ENCODE results near the gene MAP3K4. TPM values are rescaled to one million over a fixed set of nuclear protein-coding genes. Genes with fewer than 3 reads are reported as not detected.

Gene MAP3K4
- total RNA-seq, 1 donor, result 31.1 TPM

- no peak for DNase-seq (ENCODE audit: insufficient read length, low spot score, missing footprints)
- peaks cover 9% of the 10 kb centered on the region for H3K36me3 ChIP-seq (ENCODE audit: insufficient read depth, low read length)
- no peaks in the 10 kb centered on the region for H3K27me3 ChIP-seq (ENCODE audit: insufficient read depth, low read length)
- no peaks in the 10 kb centered on the region for H3K9me3 ChIP-seq (ENCODE audit: low read depth, low read length)
- no peak overlapping the region for H3K4me2 ChIP-seq (ENCODE audit: insufficient read depth, low read length)
- TF ChIP-seq CTCF (IDR thresholded peaks at IDR 0.05; ENCODE audit: extremely low read depth, low read depth, low read length), result no peak
- no peaks in the 10 kb centered on the region for H3K79me2 ChIP-seq (ENCODE audit: insufficient read depth, low read length)
- H4K20me1 ChIP-seq (ENCODE audit: insufficient read depth, low read length), result no peaks in the 10 kb centered on the region
- peaks cover 12% of the 10 kb centered on the region for H3K4me1 ChIP-seq (ENCODE audit: insufficient read depth, low read length)
- H3K4me3 ChIP-seq (ENCODE audit: insufficient read depth, low read length), result no peak overlapping the region
- no peak overlapping the region for H3K27ac ChIP-seq (ENCODE audit: low read depth, low read length)
- no peak overlapping the region for H2AFZ ChIP-seq (ENCODE audit: low read length)
These were observed 147.8 kb downstream of the MAP3K4 start for GRCh38 chr6:161139304-161139765.

- Histone ChIP-seq H3K27ac (ENCODE audit: low read depth, low read length) (peak overlapping the region; percentile 39), H3K36me3 (ENCODE audit: insufficient read depth, low read length) (peaks cover 9% of the 10 kb centered on the region), H2AFZ (ENCODE audit: low read length) (no peak overlapping the region), H3K9me3 (ENCODE audit: low read depth, low read length) (no peaks in the 10 kb centered on the region), H3K79me2 (ENCODE audit: insufficient read depth, low read length) (no peaks in the 10 kb centered on the region), H3K27me3 (ENCODE audit: insufficient read depth, low read length) (no peaks in the 10 kb centered on the region), H4K20me1 (ENCODE audit: insufficient read depth, low read length) (no peaks in the 10 kb centered on the region), H3K4me2 (ENCODE audit: insufficient read depth, low read length) (no peak overlapping the region), H3K4me1 (ENCODE audit: insufficient read depth, low read length) (peaks cover 12% of the 10 kb centered on the region), H3K4me3 (ENCODE audit: insufficient read depth, low read length) (no peak overlapping the region)
- no peak for TF ChIP-seq CTCF (IDR thresholded peaks at IDR 0.05; ENCODE audit: extremely low read depth, low read depth, low read length)
- peak; percentile 77 for DNase-seq (ENCODE audit: insufficient read length, low spot score, missing footprints)
These were observed 148.4 kb downstream of the MAP3K4 start for GRCh38 chr6:161139766-161140553.

GRCh38 chr6:161140554-161140875, 148.9 kb downstream of the MAP3K4 start:
- Histone ChIP-seq H2AFZ (ENCODE audit: low read length) (no peak overlapping the region), H3K4me1 (ENCODE audit: insufficient read depth, low read length) (peaks cover 12% of the 10 kb centered on the region), H3K4me2 (ENCODE audit: insufficient read depth, low read length) (no peak overlapping the region), H3K36me3 (ENCODE audit: insufficient read depth, low read length) (peaks cover 7% of the 10 kb centered on the region), H3K9me3 (ENCODE audit: low read depth, low read length) (no peaks in the 10 kb centered on the region), H3K27ac (ENCODE audit: low read depth, low read length) (peak overlapping the region; percentile 39), H4K20me1 (ENCODE audit: insufficient read depth, low read length) (no peaks in the 10 kb centered on the region), H3K79me2 (ENCODE audit: insufficient read depth, low read length) (no peaks in the 10 kb centered on the region), H3K4me3 (ENCODE audit: insufficient read depth, low read length) (no peak overlapping the region), H3K27me3 (ENCODE audit: insufficient read depth, low read length) (no peaks in the 10 kb centered on the region)
- no peak for DNase-seq (ENCODE audit: insufficient read length, low spot score, missing footprints)
- TF ChIP-seq CTCF (IDR thresholded peaks at IDR 0.05; ENCODE audit: extremely low read depth, low read depth, low read length), result no peak

- DNase-seq (ENCODE audit: insufficient read length, low spot score, missing footprints), result peak; percentile 68
- no peak overlapping the region for H2AFZ ChIP-seq (ENCODE audit: low read length)
These were observed 149.6 kb downstream of the MAP3K4 start for GRCh38 chr6:161141173-161141572.

More at GRCh38 chr6:161141173-161141572, 149.6 kb downstream of the MAP3K4 start:
- Histone ChIP-seq H3K27me3 (ENCODE audit: insufficient read depth, low read length) (no peaks in the 10 kb centered on the region), H3K4me2 (ENCODE audit: insufficient read depth, low read length) (no peak overlapping the region), H3K4me1 (ENCODE audit: insufficient read depth, low read length) (peaks cover 12% of the 10 kb centered on the region), H3K79me2 (ENCODE audit: insufficient read depth, low read length) (no peaks in the 10 kb centered on the region), H4K20me1 (ENCODE audit: insufficient read depth, low read length) (no peaks in the 10 kb centered on the region), H3K36me3 (ENCODE audit: insufficient read depth, low read length) (peaks cover 10% of the 10 kb centered on the region), H3K27ac (ENCODE audit: low read depth, low read length) (peak overlapping the region; percentile 39), H3K4me3 (ENCODE audit: insufficient read depth, low read length) (no peak overlapping the region), H3K9me3 (ENCODE audit: low read depth, low read length) (no peaks in the 10 kb centered on the region)
- TF ChIP-seq CTCF (IDR thresholded peaks at IDR 0.05; ENCODE audit: extremely low read depth, low read depth, low read length), result no peak

All from osteoblast (primary cell).